ENCODE measurements around the gene ASMTL. TPM values are rescaled to one million over a fixed set of nuclear protein-coding genes. Genes with fewer than 3 reads are reported as not detected.

ASMTL gene
- total and polyA plus RNA-seq, 2 of the 13 experiments (the other 11 are each of a cell fraction or from before 2014, with no cell fraction given), result 5.6 to 16.3 TPM

DNA sequence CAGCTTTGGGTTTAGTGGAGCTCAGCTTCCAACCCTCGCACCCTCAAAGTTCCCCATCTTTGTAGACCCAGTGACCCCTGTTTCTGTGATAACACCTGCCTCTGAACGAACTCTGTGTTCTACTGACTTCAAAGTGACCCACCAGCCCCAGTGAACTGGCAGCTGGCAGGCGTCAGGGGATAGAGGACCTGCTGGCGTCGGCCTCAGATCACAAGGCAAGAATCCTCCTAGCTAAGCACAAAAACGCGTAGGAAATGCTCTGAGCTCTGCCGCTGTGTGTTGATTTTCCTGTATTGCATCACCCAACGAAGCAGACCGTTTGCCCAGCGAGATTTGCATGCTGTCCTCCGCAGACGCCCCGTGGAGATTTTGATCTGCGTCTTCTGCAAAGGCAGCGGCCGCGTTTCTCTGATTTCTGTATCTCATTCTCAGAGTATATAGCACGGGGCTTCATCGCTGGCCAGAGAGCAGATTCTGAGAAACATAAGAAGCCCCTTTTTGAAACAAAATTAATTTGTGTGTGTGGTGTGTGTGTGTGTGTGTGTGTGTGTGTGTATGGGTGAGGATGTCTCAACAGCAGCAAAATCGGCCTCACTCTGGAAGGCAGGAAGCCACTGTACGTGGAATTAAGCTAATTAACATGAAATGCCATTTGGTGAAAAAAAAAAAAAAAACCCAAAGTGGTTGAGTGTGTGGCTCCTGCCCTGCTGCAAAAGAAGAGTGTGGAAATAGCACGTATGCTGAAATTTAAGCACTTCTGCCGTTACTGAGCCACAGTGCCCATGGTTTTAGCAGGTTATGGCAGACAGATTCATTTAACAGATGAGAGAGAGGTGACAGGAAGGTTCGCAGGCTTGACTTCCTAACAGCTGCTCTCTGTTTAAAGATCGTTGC is 29.2 kb upstream of the ASMTL start (continued):
- peak; percentile 17; the same call in 1 of the 2 replicates for TF ChIP-seq STAG1 (CRISPR knock-in tag; IDR thresholded peaks at IDR 0.05)
- no peak for TF ChIP-seq SP1 (IDR thresholded peaks at IDR 0.05)
- no peak for TF ChIP-seq SP1 (CRISPR knock-in tag; IDR thresholded peaks at IDR 0.05)
- no peak for TF ChIP-seq ZNF460 (CRISPR knock-in tag; IDR thresholded peaks at IDR 0.05; ENCODE audit: borderline replicate concordance)
- no peak for TF ChIP-seq ZNF496 (CRISPR knock-in tag; IDR thresholded peaks at IDR 0.05; ENCODE audit: insufficient replicate concordance)
- TF ChIP-seq ZNF225 (CRISPR knock-in tag; IDR thresholded peaks at IDR 0.05), result no peak
- no peak for TF ChIP-seq ZNF616 (CRISPR knock-in tag; IDR thresholded peaks at IDR 0.05; ENCODE audit: low read depth)
- no peak for TF ChIP-seq SOX13 (IDR thresholded peaks at IDR 0.05)
- peak in 1 of 2 experiments; percentile 53; a peak in 1 of 4 replicates for TF ChIP-seq SOX13 (CRISPR knock-in tag; conservative IDR thresholded peaks at IDR 0.05 in 1 of 2, IDR thresholded peaks at IDR 0.05 in 1 of 2)
- TF ChIP-seq MNT (IDR thresholded peaks at IDR 0.05), result no peak
- TF ChIP-seq ZNF335 (CRISPR knock-in tag; IDR thresholded peaks at IDR 0.05), result no peak
- TF ChIP-seq ZNF18 (CRISPR knock-in tag; IDR thresholded peaks at IDR 0.05; ENCODE audit: insufficient replicate concordance), result no peak
- no peak for TF ChIP-seq ATRX (CRISPR knock-in tag; IDR thresholded peaks at IDR 0.05; ENCODE audit: borderline replicate concordance)
- TF ChIP-seq, protein P1, sequence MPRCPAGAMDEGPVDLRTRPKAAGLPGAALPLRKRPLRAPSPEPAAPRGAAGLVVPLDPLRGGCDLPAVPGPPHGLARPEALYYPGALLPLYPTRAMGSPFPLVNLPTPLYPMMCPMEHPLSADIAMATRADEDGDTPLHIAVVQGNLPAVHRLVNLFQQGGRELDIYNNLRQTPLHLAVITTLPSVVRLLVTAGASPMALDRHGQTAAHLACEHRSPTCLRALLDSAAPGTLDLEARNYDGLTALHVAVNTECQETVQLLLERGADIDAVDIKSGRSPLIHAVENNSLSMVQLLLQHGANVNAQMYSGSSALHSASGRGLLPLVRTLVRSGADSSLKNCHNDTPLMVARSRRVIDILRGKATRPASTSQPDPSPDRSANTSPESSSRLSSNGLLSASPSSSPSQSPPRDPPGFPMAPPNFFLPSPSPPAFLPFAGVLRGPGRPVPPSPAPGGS (CRISPR knock-in tag; IDR thresholded peaks at IDR 0.05), result peak; percentile 33; the same call in 1 of the 2 replicates
- TF ChIP-seq ELF3 (CRISPR knock-in tag; IDR thresholded peaks at IDR 0.05), result peak; percentile 82
- no peak for TF ChIP-seq IKZF4 (CRISPR knock-in tag; IDR thresholded peaks at IDR 0.05; ENCODE audit: borderline replicate concordance, low read depth, not compliant biosample characterization)
- TF ChIP-seq, protein P2, sequence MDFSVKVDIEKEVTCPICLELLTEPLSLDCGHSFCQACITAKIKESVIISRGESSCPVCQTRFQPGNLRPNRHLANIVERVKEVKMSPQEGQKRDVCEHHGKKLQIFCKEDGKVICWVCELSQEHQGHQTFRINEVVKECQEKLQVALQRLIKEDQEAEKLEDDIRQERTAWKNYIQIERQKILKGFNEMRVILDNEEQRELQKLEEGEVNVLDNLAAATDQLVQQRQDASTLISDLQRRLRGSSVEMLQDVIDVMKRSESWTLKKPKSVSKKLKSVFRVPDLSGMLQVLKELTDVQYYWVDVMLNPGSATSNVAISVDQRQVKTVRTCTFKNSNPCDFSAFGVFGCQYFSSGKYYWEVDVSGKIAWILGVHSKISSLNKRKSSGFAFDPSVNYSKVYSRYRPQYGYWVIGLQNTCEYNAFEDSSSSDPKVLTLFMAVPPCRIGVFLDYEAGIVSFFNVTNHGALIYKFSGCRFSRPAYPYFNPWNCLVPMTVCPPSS (IDR thresholded peaks at IDR 0.05), result no peak
- no peak for TF ChIP-seq ZNF17 (CRISPR knock-in tag; IDR thresholded peaks at IDR 0.05)
- no peak for TF ChIP-seq SUZ12 (IDR thresholded peaks at IDR 0.05; ENCODE audit: low read depth, low read length)
- 0 out of 2 replicates have a peak, but pooled peaks have one; percentile 23 for TF ChIP-seq ZNF205 (CRISPR knock-in tag; IDR thresholded peaks at IDR 0.05)
- TF ChIP-seq, protein P3, sequence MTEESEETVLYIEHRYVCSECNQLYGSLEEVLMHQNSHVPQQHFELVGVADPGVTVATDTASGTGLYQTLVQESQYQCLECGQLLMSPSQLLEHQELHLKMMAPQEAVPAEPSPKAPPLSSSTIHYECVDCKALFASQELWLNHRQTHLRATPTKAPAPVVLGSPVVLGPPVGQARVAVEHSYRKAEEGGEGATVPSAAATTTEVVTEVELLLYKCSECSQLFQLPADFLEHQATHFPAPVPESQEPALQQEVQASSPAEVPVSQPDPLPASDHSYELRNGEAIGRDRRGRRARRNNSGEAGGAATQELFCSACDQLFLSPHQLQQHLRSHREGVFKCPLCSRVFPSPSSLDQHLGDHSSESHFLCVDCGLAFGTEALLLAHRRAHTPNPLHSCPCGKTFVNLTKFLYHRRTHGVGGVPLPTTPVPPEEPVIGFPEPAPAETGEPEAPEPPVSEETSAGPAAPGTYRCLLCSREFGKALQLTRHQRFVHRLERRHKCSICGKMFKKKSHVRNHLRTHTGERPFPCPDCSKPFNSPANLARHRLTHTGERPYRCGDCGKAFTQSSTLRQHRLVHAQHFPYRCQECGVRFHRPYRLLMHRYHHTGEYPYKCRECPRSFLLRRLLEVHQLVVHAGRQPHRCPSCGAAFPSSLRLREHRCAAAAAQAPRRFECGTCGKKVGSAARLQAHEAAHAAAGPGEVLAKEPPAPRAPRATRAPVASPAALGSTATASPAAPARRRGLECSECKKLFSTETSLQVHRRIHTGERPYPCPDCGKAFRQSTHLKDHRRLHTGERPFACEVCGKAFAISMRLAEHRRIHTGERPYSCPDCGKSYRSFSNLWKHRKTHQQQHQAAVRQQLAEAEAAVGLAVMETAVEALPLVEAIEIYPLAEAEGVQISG (CRISPR knock-in tag; IDR thresholded peaks at IDR 0.05), result peak; percentile 59; the same call in 1 of the 2 replicates
